ENCODE measurements around the gene ACP1.

The ACP1 gene

DNA sequence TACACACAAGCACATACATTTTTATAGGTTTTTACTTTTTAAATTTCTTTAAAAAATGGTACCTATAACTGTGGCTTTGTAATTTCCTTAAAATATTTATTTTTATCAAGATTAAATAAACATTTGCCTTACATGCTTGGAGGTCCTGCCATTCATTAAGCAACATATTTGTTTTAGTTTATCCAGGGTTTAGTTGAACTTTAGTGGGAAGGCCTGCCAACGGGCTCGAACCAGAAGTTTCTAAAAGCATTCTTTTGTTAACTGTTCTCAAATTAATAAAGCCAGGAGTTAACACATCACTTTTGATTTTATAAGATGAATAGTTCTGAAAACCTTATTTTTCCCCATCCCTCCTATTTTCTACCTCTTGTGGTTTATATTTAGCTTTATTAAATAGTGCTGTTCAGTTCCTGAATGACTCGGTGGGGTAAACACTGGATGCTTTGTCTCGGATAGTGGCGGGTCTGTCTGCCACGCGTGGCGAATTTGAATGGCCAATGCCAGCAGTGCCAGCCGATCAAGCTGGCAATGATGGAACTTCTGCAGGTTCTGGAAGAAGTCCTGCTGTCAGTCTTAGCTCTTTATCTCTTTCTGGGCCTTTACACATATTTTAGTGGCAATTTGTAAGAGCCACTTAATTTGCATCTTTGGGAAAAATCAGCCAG lies 33.1 kb upstream of the ACP1 start:
- DNase-seq (ENCODE audit: low read depth), result no peak
- no peak overlapping the region for H3K4me3 ChIP-seq (ENCODE audit: low read length)
- TF ChIP-seq, protein P1, sequence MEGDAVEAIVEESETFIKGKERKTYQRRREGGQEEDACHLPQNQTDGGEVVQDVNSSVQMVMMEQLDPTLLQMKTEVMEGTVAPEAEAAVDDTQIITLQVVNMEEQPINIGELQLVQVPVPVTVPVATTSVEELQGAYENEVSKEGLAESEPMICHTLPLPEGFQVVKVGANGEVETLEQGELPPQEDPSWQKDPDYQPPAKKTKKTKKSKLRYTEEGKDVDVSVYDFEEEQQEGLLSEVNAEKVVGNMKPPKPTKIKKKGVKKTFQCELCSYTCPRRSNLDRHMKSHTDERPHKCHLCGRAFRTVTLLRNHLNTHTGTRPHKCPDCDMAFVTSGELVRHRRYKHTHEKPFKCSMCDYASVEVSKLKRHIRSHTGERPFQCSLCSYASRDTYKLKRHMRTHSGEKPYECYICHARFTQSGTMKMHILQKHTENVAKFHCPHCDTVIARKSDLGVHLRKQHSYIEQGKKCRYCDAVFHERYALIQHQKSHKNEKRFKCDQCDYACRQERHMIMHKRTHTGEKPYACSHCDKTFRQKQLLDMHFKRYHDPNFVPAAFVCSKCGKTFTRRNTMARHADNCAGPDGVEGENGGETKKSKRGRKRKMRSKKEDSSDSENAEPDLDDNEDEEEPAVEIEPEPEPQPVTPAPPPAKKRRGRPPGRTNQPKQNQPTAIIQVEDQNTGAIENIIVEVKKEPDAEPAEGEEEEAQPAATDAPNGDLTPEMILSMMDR (IDR thresholded peaks at IDR 0.05; ENCODE audit: insufficient read depth, low read depth, low read length, missing control alignments), result no peak

DNA sequence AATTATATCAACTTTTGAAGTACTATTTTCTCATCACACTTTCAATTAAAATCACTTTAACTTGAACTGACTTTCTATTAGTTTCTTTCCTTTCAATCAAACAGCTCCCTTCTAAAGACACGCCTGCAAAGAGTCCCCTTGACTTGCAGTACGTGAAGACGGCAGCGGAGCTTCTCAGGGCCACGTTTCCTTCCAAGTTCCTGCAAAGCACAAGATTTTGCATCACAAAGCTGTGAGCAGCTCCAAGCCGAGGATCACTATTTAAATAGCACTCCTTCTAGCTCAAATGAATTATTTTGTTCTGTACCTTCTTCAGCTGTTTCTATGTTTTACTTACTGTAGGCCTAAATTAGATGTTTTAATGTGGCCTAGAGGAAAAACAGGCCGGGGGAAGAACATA lies 31.7 kb upstream of the ACP1 start:
- DNase-seq (ENCODE audit: low read depth), result no peak
- TF ChIP-seq, protein P1 (IDR thresholded peaks at IDR 0.05; ENCODE audit: insufficient read depth, low read depth, low read length, missing control alignments), result no peak
- H3K4me3 ChIP-seq (ENCODE audit: low read length), result no peak overlapping the region

DNA sequence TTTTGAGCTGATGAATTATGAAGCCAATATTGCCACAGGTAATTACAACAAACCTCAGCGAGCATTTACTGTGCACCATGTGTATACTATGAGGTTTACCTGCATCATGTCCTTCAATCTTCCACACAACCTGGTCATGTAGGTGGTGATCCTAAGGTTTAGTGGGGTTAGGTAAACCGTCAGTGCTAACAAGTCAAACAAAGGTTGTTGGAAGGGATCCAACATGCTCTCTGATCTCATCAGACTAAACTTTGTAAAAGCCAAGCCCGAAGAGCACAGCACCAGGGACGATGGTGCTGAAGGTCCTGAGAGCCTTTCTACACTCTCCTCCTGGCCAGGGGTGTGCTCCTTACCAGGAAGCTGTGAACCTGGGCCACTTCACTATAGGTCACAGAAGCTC lies 30.3 kb upstream of the ACP1 start:
- DNase-seq (ENCODE audit: low read depth), result no peak
- no peak overlapping the region for H3K4me3 ChIP-seq (ENCODE audit: low read length)
- TF ChIP-seq, protein P1 (IDR thresholded peaks at IDR 0.05; ENCODE audit: insufficient read depth, low read depth, low read length, missing control alignments), result no peak

DNA sequence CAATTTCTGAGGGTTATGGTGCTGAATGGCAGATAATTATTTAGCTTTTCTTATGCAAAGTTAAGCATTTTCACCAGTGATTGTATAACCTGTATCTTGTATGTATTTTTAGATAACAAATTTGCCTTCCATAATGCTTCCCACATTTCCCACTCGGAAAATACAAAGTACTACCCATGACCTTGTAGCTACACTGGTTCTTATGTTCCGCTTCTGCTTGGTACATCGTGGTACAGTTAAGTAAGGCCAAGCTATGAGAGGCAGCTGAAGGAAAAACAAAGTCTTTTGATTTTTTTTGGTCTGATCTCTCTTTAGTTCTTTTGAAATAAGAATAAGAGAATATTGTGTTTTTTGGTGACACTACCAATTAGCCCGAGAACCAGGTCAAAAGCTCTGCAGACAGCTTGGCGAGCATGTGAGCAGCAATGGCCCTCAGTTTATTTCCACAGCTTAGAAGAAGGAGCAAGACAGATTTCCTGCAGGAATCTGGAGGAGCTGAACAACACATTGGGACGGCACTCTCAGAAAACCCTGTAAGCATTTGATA lies 27.7 kb upstream of the ACP1 start:
- DNase-seq (ENCODE audit: low read depth), result no peak
- H3K4me3 ChIP-seq (ENCODE audit: low read length), result no peak overlapping the region
- TF ChIP-seq, protein P1 (IDR thresholded peaks at IDR 0.05; ENCODE audit: insufficient read depth, low read depth, low read length, missing control alignments), result no peak

DNA sequence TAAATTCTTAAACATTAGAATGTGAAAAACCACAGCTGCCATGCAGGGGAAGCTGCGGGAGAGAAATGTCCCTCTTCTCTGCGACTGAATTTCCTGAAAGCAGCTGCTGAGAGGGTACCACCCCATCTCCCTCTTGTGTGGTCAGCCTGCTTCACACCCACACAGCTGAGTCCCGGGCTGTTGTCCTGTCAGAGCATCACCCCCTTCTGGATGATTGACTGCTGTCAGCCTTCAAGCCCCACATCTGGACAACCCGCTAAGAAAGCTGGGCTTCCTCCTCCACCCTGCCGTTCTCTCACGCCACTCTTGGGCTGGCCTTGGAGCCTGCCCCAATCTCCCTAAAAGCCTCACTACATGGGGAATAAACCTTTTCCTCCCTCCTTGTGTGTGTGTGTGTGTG lies 26.9 kb upstream of the ACP1 start:
- H3K4me3 ChIP-seq (ENCODE audit: low read length), result no peak overlapping the region
- DNase-seq (ENCODE audit: low read depth), result no peak
- TF ChIP-seq, protein P1 (IDR thresholded peaks at IDR 0.05; ENCODE audit: insufficient read depth, low read depth, low read length, missing control alignments), result no peak

DNA sequence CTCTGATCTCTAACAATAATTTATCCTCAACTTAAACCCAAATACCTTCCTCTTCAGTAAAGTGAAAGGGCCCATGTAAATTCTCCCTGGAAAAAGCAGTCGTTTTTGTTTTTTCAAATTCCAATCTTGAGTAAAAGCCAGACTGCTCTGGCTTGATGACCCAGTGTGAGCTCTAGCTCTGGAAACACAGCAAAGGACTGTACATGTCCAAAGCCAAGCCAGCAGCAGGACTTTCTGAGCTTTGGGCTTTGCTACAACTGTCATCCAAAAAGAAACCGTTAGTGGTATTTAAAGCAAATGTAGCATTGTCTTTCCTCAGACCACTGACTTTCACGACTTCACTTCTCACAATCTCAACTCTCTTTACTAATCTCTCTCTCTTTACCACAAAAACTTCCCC lies 26.3 kb upstream of the ACP1 start:
- DNase-seq (ENCODE audit: low read depth), result no peak

More for the DNA sequence above, 26.3 kb upstream of the ACP1 start:
- TF ChIP-seq, protein P1 (IDR thresholded peaks at IDR 0.05; ENCODE audit: insufficient read depth, low read depth, low read length, missing control alignments), result no peak
- no peak overlapping the region for H3K4me3 ChIP-seq (ENCODE audit: low read length)
